A549 (cell line): ENCODE results near the gene ASH1L. TPM values are rescaled to one million over a fixed set of nuclear protein-coding genes. Genes with fewer than 3 reads are reported as not detected.
"Not testable (repeated sequence)": the region's sequence is repeated elsewhere in the genome, so short reads cannot be mapped to it uniquely, and the experiment has no call there.

Experiments
- ATAC-seq, 2 experiments: fragments of 200-7000 bp in 1 of 2; fragments of >200 bp in 1 of 2; cut with Nextera tagmentation in 1 of 2; cut with Tn5 transposase in 1 of 2; 3 replicates each; pipeline versions ENCODE4 v1.8.0 to v1.9.1; 2018 to 2020; ENCODE audit warnings: mild to moderate bottlenecking in 1 of 2, moderate library complexity in 1 of 2
- CTCF ChIA-PET: fragments of 300-600 bp; sonication (Branson Sonifier 250); formaldehyde crosslinking; extraction: SDS; loops from one replicate; lab custom pipeline; 2021; ENCODE audit warnings: antibody characterized with exemption, inconsistent platforms; lab: Yijun Ruan, JAX
- POLR2A ChIA-PET: fragments of 350-600 bp; formaldehyde crosslinking; extraction: SDS; loops from one replicate; lab custom pipeline; 2021; ENCODE audit warnings: antibody characterized with exemption, inconsistent platforms; lab: Yijun Ruan, JAX
- DNase-seq, 2 experiments: peaks; one replicate each; pipeline versions ENCODE4 v3.0.0 to v3.0.0-alpha.2; 2011 to 2016; ENCODE audit warnings: low read depth in 1 of 2, low spot score in 1 of 2
- FAIRE-seq: peaks from 2 replicates; lab custom pipeline; 2011; peaks lifted over from hg19 to GRCh38; lab: Jason Lieb, UNC
- H3K27ac ChIP-seq, 2 experiments: fragments of >200 bp; sonication (Bioruptor Twin); formaldehyde crosslinking; 3 replicates each; pipeline ENCODE4 v1.5.1; 2016 to 2017
- H3K4me1 ChIP-seq: fragments of >200 bp; sonication (Bioruptor Twin); formaldehyde crosslinking; 3 replicates; pipeline ENCODE4 v1.6.1; 2016
- H3K4me2 ChIP-seq: fragments of >200 bp; sonication (Bioruptor Twin); formaldehyde crosslinking; 3 replicates; pipeline ENCODE4 v1.6.1; 2016
- H3K4me3 ChIP-seq: fragments of >200 bp; sonication (Bioruptor Twin); formaldehyde crosslinking; 3 replicates; pipeline ENCODE4 v1.5.1; 2016
- H3K9me3 ChIP-seq: fragments of >200 bp; sonication (Bioruptor Twin); formaldehyde crosslinking; 3 replicates; pipeline ENCODE4 v1.6.1; 2016
- FOSL2 ChIP-seq, 2 experiments: fragments of 450-650 bp in 1 of 2; fragments of >200 bp in 1 of 2; sonication (Bioruptor Twin) in 1 of 2; formaldehyde crosslinking; IDR thresholded peaks; 2 replicates each; pipeline versions ENCODE4 v1.5.0 to v1.6.1; 2016 to 2020; ENCODE audit warnings: mild to moderate bottlenecking in 1 of 2, moderate library complexity in 1 of 2
- HEYL ChIP-seq: fragments of 250-450 bp; sonication (Bioruptor Pico); IDR thresholded peaks from 2 replicates; pipeline ENCODE4 v1.8.0; 2021; ENCODE audit warnings: mild to moderate bottlenecking, moderate library complexity
- HOXA7 ChIP-seq: fragments of 250-450 bp; sonication (Bioruptor Pico); IDR thresholded peaks from 2 replicates; pipeline ENCODE4 v1.5.0; 2020; ENCODE audit warnings: mild to moderate bottlenecking, moderate library complexity
- JUN ChIP-seq, 2 experiments: fragments of >200 bp; sonication (Bioruptor Twin); formaldehyde crosslinking; IDR thresholded peaks; 2 replicates in 1 of 2; 3 replicates in 1 of 2; pipeline ENCODE4 v1.6.1; 2016 to 2017
- MAFK ChIP-seq: fragments of 450-650 bp; IDR thresholded peaks from 2 replicates; pipeline ENCODE4 v1.6.1; 2014; ENCODE audit not compliant: partially characterized antibody
- MAZ ChIP-seq: fragments of 150-350 bp; IDR thresholded peaks from 2 replicates; pipeline ENCODE4 v1.6.1; 2014; ENCODE audit warnings: antibody characterized with exemption, low read depth, low read length, borderline replicate concordance
- NFE2L2 ChIP-seq: fragments of 150-350 bp; conservative IDR thresholded peaks from 2 replicates; pipeline ENCODE4 v1.6.1; 2014; ENCODE audit warnings: low read length
- NR3C1 ChIP-seq: fragments of >200 bp; sonication (Bioruptor Twin); formaldehyde crosslinking; IDR thresholded peaks from 3 replicates; pipeline ENCODE4 v1.6.1; 2017
- PHF8 ChIP-seq: fragments of 200-600 bp; sonication (generic); IDR thresholded peaks from 2 replicates; pipeline ENCODE4 v1.6.1; 2016; ENCODE audit warnings: low read depth, mild to moderate bottlenecking, antibody characterized with exemption, moderate library complexity, borderline replicate concordance
- ZC3H11A ChIP-seq: fragments of 450-650 bp; IDR thresholded peaks from 2 replicates; pipeline ENCODE4 v1.6.1; 2014; ENCODE audit warnings: antibody characterized with exemption, mild to moderate bottlenecking
- WGBS: methylation state at CpG from one replicate; pipeline ENCODE4 v1.1.6; 2017; ENCODE audit errors: missing lambda C conversion rate; 5-methylcytosine and 5-hydroxymethylcytosine counted together
- polyA plus RNA-seq, 4 experiments: library from polyadenylated mRNA; depleted of rRNA in 3 of 4; stranded (reverse); fragments of >200 nt; fragmentation: RNase III in 1 of 4; extraction: RNeasy Plus Mini Kit Qiagen cat#74134 plus additional on column Dnase treatment in 1 of 4; gene quantifications; 2 replicates in 3 of 4; 3 replicates in 1 of 4; pipeline ENCODE4 v1.2.3, GENCODE V29; 2011 to 2017

The ASH1L gene
- polyA plus RNA-seq, 2 of the 4 experiments (the other 2 are of a cell fraction) = 10.0 to 32.8 TPM

- Histone ChIP-seq H3K4me2 (no peak overlapping the region; the same call in 2 of the 3 replicates), H3K4me1 (peaks cover 10% of the 10 kb centered on the region; the same call in 2 of the 3 replicates), H3K27ac (no peak overlapping the region), H3K4me3 (no peak overlapping the region), H3K9me3 (no peaks in the 10 kb centered on the region)
- WGBS = 79% methylated on average over 4 of the region's 4 CpGs
- POLR2A ChIA-PET = no interaction called here
- DNase-seq = no peak
- CTCF ChIA-PET = interaction anchor here (1.0 to 1.4 kb wide), 3 partner anchors 22 to 242 kb away, joined by 3 read pairs; no protein-coding TSS in a partner anchor
- peak in 1 of 2 experiments; percentile 18; a peak in 3 of 6 replicates for ATAC-seq
- no peak for FAIRE-seq
- no peak for TF ChIP-seq NR3C1
- no peak for TF ChIP-seq ZC3H11A
- no peak for TF ChIP-seq HOXA7
These were observed 8.0 kb upstream of the ASH1L start for GRCh38 chr1:155570593-155570990.

- FAIRE-seq = no peak
- TF ChIP-seq MAZ (no peak), NFE2L2 (peak; percentile 75; the same call in 1 of the 2 replicates), MAFK (peak; percentile 76), FOSL2 (IDR thresholded peaks at IDR 0.05) (no peak), FOSL2 (CRISPR knock-in tag; IDR thresholded peaks at IDR 0.05) (peak; percentile 42; the same call in 1 of the 2 replicates)
- TF ChIP-seq, all 56 proteins: peak for 3
- ChIA-PET CTCF (interaction anchor here (1.4 kb wide), 2 partner anchors 241 to 318 kb away, joined by 3 to 5 read pairs; no protein-coding TSS in a partner anchor), POLR2A (no interaction called here)
- no peak overlapping the region; the same call in 2 of the 3 replicates for H3K4me2 ChIP-seq
- WGBS = 70% methylated on average over 6 of the region's 6 CpGs
- no peak overlapping the region for H3K4me3 ChIP-seq
- DNase-seq (peak in 1 of 2 experiments; percentile 79), ATAC-seq (peak; percentile 50 to 83; a peak in 5 of 6 replicates)
- H3K27ac ChIP-seq = no peak overlapping the region
- peaks cover 11% of the 10 kb centered on the region; the same call in 2 of the 3 replicates for H3K4me1 ChIP-seq
- no peaks in the 10 kb centered on the region for H3K9me3 ChIP-seq
These were observed 7.5 kb upstream of the ASH1L start for GRCh38 chr1:155569988-155570592.

DNA sequence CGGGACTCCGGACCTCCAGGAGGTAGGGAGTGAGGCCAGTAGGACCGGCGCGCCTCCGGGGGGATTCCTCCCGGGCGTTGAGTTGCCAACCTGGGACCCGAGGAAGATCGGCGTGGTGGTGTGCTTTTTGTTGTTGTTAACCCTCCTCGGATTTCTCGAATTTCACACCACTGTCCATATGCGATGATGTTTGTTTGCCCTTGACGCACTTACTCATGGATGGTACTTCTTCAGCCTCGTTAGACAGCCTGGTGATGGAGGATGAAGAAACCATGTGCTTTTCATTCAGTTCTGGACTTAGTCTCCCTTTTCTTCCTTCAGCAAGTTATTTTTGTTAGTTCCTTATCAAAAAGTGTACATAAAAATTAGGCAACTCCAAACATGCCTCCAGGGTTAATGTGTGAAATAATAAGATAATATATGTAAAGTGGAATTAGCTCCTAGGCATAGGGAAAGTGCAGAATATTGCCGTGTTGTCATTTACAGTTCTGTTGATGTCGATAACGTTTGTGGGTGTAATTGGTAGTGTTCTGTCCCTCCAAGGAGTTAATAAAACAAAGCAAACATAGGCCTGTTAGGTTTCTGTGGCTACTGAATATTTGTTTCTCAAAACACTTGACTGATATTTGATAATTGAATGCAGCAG is 897 bp upstream of the ASH1L start:
- ATAC-seq = peak; percentile 11 to 14; a peak in 5 of 6 replicates
- peak in 1 of 2 experiments; percentile 16; a peak in 1 of 5 replicates for TF ChIP-seq JUN (IDR thresholded peaks at IDR 0.05)
- TF ChIP-seq PHF8 = peak; percentile 7; the same call in 1 of the 2 replicates
- 0 out of 2 replicates have a peak, but pooled peaks have one; percentile 21 for TF ChIP-seq HEYL (CRISPR knock-in tag)
- peak in 1 of 2 experiments; percentile 29 for DNase-seq
- WGBS = under 1% methylated on average over 19 of the region's 19 CpGs
- Histone ChIP-seq H3K4me1 (peaks cover 19% of the 10 kb centered on the region), H3K4me2 (peak overlapping the region; percentile 87), H3K4me3 (peak overlapping the region; percentile 96), H3K27ac (peak overlapping the region; percentile 99)
- POLR2A ChIA-PET = interaction anchor here (0.5 to 1.2 kb wide), 6 partner anchors 14 to 290 kb away, joined by 3 to 6 read pairs (median 4); partner anchors contain the start of gene CLK2
- not testable (repeated sequence) for FAIRE-seq, H3K9me3 ChIP-seq
- CTCF ChIA-PET = interaction anchor here (1.5 kb wide), 1 partner anchor 313 kb away, joined by 4 read pairs; no protein-coding TSS in a partner anchor

DNA sequence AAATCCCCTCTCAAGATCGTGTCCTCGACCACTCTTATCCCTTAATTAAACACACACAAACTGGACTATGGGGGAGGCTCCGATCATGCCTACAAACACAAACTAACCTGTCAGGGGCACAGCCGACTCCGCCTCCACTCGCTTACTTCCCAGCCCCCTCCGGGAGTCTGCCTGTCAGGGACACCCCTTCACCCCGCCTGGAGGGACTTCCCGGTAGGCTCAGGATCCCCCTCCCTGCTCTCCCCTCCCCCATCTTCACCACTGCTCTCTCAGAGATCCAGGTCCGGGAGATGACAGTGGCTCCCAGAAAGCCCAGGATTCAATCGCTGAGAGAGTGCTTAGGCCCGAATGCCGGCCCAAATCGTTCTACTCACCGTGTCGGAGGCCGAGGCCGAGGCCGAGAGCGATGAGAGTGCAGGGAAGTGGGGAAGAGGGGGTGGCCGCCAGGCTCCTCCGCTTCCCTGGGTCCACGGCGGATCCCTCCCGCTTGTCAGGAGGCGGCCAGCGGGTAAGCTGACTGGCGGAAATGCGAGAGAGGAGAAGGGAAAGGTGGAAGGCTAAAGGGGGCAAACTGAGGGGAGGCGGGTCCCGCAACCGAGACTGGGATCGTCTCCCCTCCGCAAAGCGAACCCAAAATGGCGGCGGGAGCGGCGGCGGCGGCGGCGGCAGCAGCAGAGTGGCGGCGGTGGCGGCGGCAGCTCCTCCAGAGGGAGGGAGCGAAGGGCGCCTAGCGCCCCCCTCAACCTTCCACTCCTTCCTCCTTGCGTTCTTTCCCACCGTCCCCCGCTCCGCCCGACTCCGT is 623 bp downstream of the ASH1L start:
- DNase-seq (peak in 1 of 2 experiments; percentile 43), ATAC-seq (peak; percentile 54 to 67)
- FAIRE-seq, H3K9me3 ChIP-seq, POLR2A ChIA-PET: not testable (repeated sequence)
- Histone ChIP-seq H3K27ac (peak overlapping the region; percentile 99), H3K4me2 (peak overlapping the region; percentile 62), H3K4me3 (peak overlapping the region; percentile 96), H3K4me1 (peaks cover 19% of the 10 kb centered on the region)
- whole genome bisulfite sequencing = 1% methylated on average over 42 of the region's 56 CpGs
- CTCF ChIA-PET = interaction anchor here (1.5 kb wide), 1 partner anchor 311 kb away, joined by 4 read pairs; no protein-coding TSS in a partner anchor

DNA sequence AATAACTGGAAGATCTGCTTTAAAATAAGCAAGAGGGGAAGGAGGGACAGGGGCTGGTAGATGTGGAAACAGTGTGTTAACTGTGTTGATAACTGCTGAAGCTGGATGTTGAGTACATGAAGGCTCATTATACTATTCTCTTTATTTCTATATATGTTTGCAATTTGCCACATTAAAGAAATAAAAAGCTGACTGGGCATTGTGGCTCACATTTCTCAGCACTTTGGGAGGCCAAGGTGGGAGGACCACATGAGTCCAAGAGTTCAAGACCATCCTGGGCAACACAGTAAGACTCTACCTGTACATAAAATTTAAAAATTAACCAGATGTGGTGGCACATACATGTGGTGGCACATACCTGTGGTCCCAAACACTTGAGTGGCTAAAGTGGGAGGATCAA is 6.7 kb downstream of the ASH1L start:
- DNase-seq (no peak), ATAC-seq (no peak), FAIRE-seq (no peak)
- no peaks in the 10 kb centered on the region for H3K9me3 ChIP-seq
- ChIA-PET POLR2A (no interaction called here), CTCF (interaction anchor here (0.6 to 1.4 kb wide), 5 partner anchors 12 to 216 kb away, joined by 3 to 4 read pairs (median 3); no protein-coding TSS in a partner anchor)
- no peak overlapping the region for H3K27ac ChIP-seq
- no peak overlapping the region for H3K4me3 ChIP-seq
- TF ChIP-seq HOXA7 = no peak
- peak; percentile 69 for TF ChIP-seq MAFK
- peaks cover 10% of the 10 kb centered on the region; the same call in 2 of the 3 replicates for H3K4me1 ChIP-seq
- H3K4me2 ChIP-seq = no peak overlapping the region
